H1 (cell line): ENCODE results near the gene CHRNG. TPM values are rescaled to one million over a fixed set of nuclear protein-coding genes. Genes with fewer than 3 reads are reported as not detected.

ENCODE experiments used
- CTCF ChIA-PET: fragments of 300-600 bp; sonication (Branson Sonifier 250); formaldehyde crosslinking; loops from one replicate; lab custom pipeline; 2021; ENCODE audit not compliant: partially characterized antibody; lab: Charles Lee
- POLR2A ChIA-PET: fragments of 300-600 bp; sonication (Branson Sonifier 250); formaldehyde crosslinking; loops from one replicate; lab custom pipeline; 2021; ENCODE audit warnings: inconsistent platforms; ENCODE audit not compliant: partially characterized antibody; lab: Charles Lee
- DNase-seq, 2 experiments: peaks; one replicate each; pipeline versions ENCODE4 v3.0.0 to v3.0.0-alpha.2; 2010 to 2022; ENCODE audit warnings: low spot score in 2 of 2, low read depth in 1 of 2, mixed read lengths in 1 of 2
- FAIRE-seq: peaks from 2 replicates; lab custom pipeline; 2011; peaks lifted over from hg19 to GRCh38; lab: Jason Lieb, UNC
- H2AFZ ChIP-seq: 2 replicates; pipeline ENCODE4 v1.8.1; 2012; ENCODE audit warnings: low read length, inconsistent platforms
- H2AK5ac ChIP-seq: 2 replicates; pipeline ENCODE4 v1.6.1; 2013; ENCODE audit warnings: low read depth, low read length
- H2BK120ac ChIP-seq: replicated peaks from 2 replicates; pipeline ENCODE3; 2013; ENCODE audit warnings: low read depth, low read length, inconsistent platforms
- H2BK12ac ChIP-seq: 2 replicates; pipeline ENCODE4 v1.6.1; 2013; ENCODE audit warnings: low read depth, low read length
- H2BK15ac ChIP-seq: 2 replicates; pipeline ENCODE4 v1.6.1; 2013; ENCODE audit warnings: low read length
- H2BK20ac ChIP-seq: 2 replicates; pipeline ENCODE4 v1.6.1; 2013; ENCODE audit warnings: low read length
- H2BK5ac ChIP-seq: 2 replicates; pipeline ENCODE4 v1.6.1; 2013; ENCODE audit warnings: low read depth, low read length
- H3K14ac ChIP-seq: 2 replicates; pipeline ENCODE4 v1.6.1; 2013; ENCODE audit warnings: inconsistent platforms; ENCODE audit not compliant: insufficient read length
- H3K18ac ChIP-seq: 2 replicates; pipeline ENCODE4 v1.6.1; 2013; ENCODE audit warnings: low read length; ENCODE audit errors: extremely low read depth
- H3K23ac ChIP-seq: 2 replicates; pipeline ENCODE4 v1.6.1; 2013; ENCODE audit warnings: inconsistent platforms; ENCODE audit not compliant: insufficient read length
- H3K23me2 ChIP-seq: 2 replicates; pipeline ENCODE4 v1.6.1; 2013; ENCODE audit warnings: low read depth, low read length
- H3K27ac ChIP-seq: 2 replicates; pipeline ENCODE4 v1.6.1; 2011; ENCODE audit warnings: low read depth, low read length, inconsistent platforms
- H3K27me3 ChIP-seq, 4 experiments: replicated peaks in 1 of 4; 1 replicate in 1 of 4; 2 replicates in 3 of 4; pipeline versions ENCODE4 v1.6.1 to v1.8.1; 2011 to 2013; ENCODE audit warnings: low read length in 3 of 4, mild to moderate bottlenecking in 3 of 4, inconsistent platforms in 2 of 4, mixed read lengths in 2 of 4, moderate library complexity in 1 of 4; ENCODE audit not compliant: control insufficient read depth in 3 of 4, insufficient read depth in 3 of 4; ENCODE audit errors: extremely low read depth in 1 of 4
- H3K36me3 ChIP-seq, 4 experiments: 2 replicates each; pipeline versions ENCODE4 v1.6.1 to v1.8.1; 2011 to 2013; ENCODE audit warnings: mild to moderate bottlenecking in 4 of 4, low read length in 3 of 4, moderate library complexity in 2 of 4, control low read depth in 1 of 4, inconsistent platforms in 1 of 4; ENCODE audit not compliant: insufficient read depth in 4 of 4, control insufficient read depth in 2 of 4
- H3K4ac ChIP-seq: replicated peaks from 2 replicates; pipeline ENCODE3; 2013; ENCODE audit warnings: low read length, low read depth, mixed read lengths, inconsistent platforms; ENCODE audit not compliant: insufficient read length
- H3K4me1 ChIP-seq, 4 experiments: replicated peaks in 1 of 4; 1 replicate in 1 of 4; 2 replicates in 3 of 4; pipeline versions ENCODE4 v1.6.1 to v1.8.1; 2011 to 2013; ENCODE audit warnings: low read length in 3 of 4, inconsistent platforms in 2 of 4, mixed read lengths in 1 of 4; ENCODE audit not compliant: insufficient read depth in 4 of 4, control insufficient read depth in 3 of 4
- H3K4me2 ChIP-seq, 2 experiments: 2 replicates each; pipeline versions ENCODE4 v1.6.1 to v1.8.1; 2011 to 2013; ENCODE audit warnings: low read depth in 2 of 2, low read length in 2 of 2, control low read depth in 1 of 2, inconsistent platforms in 1 of 2, mild to moderate bottlenecking in 1 of 2; ENCODE audit not compliant: insufficient read depth in 1 of 2
- H3K4me3 ChIP-seq, 4 experiments: fragments of 200-600, 300-600 bp in 1 of 4; sonication (generic), shearing (Covaris generic), sonication (Bioruptor Twin) in 1 of 4; 2 replicates each; pipeline versions ENCODE4 v1.5.1 to v1.8.1; 2011 to 2016; ENCODE audit warnings: low read length in 4 of 4, low read depth in 3 of 4, control low read depth in 2 of 4, inconsistent platforms in 2 of 4, mild to moderate bottlenecking in 2 of 4, mixed read lengths in 1 of 4, moderate library complexity in 1 of 4; ENCODE audit not compliant: insufficient read depth in 2 of 4; ENCODE audit errors: extremely low read depth in 1 of 4
- H3K56ac ChIP-seq: replicated peaks from 2 replicates; pipeline ENCODE3; 2013; ENCODE audit warnings: low read depth, mild to moderate bottlenecking, mixed read lengths, low read length, inconsistent platforms; ENCODE audit not compliant: insufficient read length
- H3K79me1 ChIP-seq: 2 replicates; pipeline ENCODE4 v1.6.1; 2013; ENCODE audit warnings: low read depth, low read length, control low read depth
- H3K79me2 ChIP-seq, 2 experiments: 2 replicates each; pipeline versions ENCODE4 v1.6.1 to v1.8.1; 2012 to 2013; ENCODE audit warnings: low read length in 2 of 2, mild to moderate bottlenecking in 2 of 2, inconsistent platforms in 1 of 2; ENCODE audit not compliant: insufficient read depth in 2 of 2, control insufficient read depth in 1 of 2
- H3K9ac ChIP-seq, 4 experiments: replicated peaks in 1 of 4; 1 replicate in 1 of 4; 2 replicates in 3 of 4; pipeline versions ENCODE4 v1.6.1 to v1.8.1; 2011 to 2013; ENCODE audit warnings: low read depth in 3 of 4, low read length in 3 of 4, control low read depth in 2 of 4, mild to moderate bottlenecking in 2 of 4, moderate library complexity in 2 of 4, inconsistent platforms in 1 of 4; ENCODE audit errors: extremely low read depth in 1 of 4
- H3K9me3 ChIP-seq, 2 experiments: 2 replicates each; pipeline versions ENCODE4 v1.6.1 to v1.8.1; 2012 to 2013; ENCODE audit warnings: mild to moderate bottlenecking in 2 of 2, moderate library complexity in 2 of 2, control low read depth in 1 of 2, inconsistent platforms in 1 of 2, low read depth in 1 of 2, low read length in 1 of 2, mixed read lengths in 1 of 2; ENCODE audit not compliant: insufficient read depth in 2 of 2
- H4K20me1 ChIP-seq, 2 experiments: replicated peaks in 1 of 2; 2 replicates each; pipeline versions ENCODE3 to v1.8.1; 2011 to 2013; ENCODE audit warnings: inconsistent platforms in 2 of 2, low read length in 2 of 2, mild to moderate bottlenecking in 1 of 2; ENCODE audit not compliant: insufficient read depth in 2 of 2, control insufficient read depth in 1 of 2
- H4K5ac ChIP-seq: 2 replicates; pipeline ENCODE4 v1.6.1; 2013; ENCODE audit warnings: low read length, low read depth, mixed read lengths, inconsistent platforms; ENCODE audit not compliant: insufficient read length
- H4K8ac ChIP-seq: 2 replicates; pipeline ENCODE4 v1.8.0; 2013; ENCODE audit warnings: mild to moderate bottlenecking, moderate library complexity, low read length, inconsistent platforms; ENCODE audit not compliant: insufficient read depth; ENCODE audit errors: extremely low read depth
- H4K91ac ChIP-seq: replicated peaks from 2 replicates; pipeline ENCODE3; 2013; ENCODE audit warnings: low read length, mixed read lengths, inconsistent platforms; ENCODE audit not compliant: insufficient read length
- FOSL1 ChIP-seq: IDR thresholded peaks from 2 replicates; pipeline ENCODE4 v1.6.1; 2011; ENCODE audit warnings: mild to moderate bottlenecking, low read depth, low read length, moderate library complexity; ENCODE audit not compliant: insufficient read depth
- GTF2F1 ChIP-seq: IDR thresholded peaks from 2 replicates; pipeline ENCODE4 v1.6.1; 2012; ENCODE audit warnings: low read depth, low read length, improper control_type of control experiment, borderline replicate concordance
- KDM4A ChIP-seq: IDR thresholded peaks from one replicate; pipeline ENCODE4 v1.7.1; 2012; ENCODE audit warnings: low read depth, mild to moderate bottlenecking, moderate library complexity, low read length, inconsistent platforms; ENCODE audit not compliant: severe bottlenecking
- MAFK ChIP-seq: IDR thresholded peaks from 2 replicates; pipeline ENCODE4 v1.6.1; 2012; ENCODE audit warnings: low read depth, mild to moderate bottlenecking, improper control_type of control experiment, low read length
- NANOG ChIP-seq: IDR thresholded peaks from 2 replicates; pipeline ENCODE4 v1.6.1; 2011; ENCODE audit warnings: low read length, low read depth, mild to moderate bottlenecking, inconsistent platforms; ENCODE audit not compliant: insufficient read depth, poor library complexity, severe bottlenecking
- RAD21 ChIP-seq, 2 experiments: IDR thresholded peaks in 1 of 2; conservative IDR thresholded peaks in 1 of 2; 2 replicates each; pipeline ENCODE4 v1.6.1; 2011; ENCODE audit warnings: low read depth in 2 of 2, low read length in 2 of 2, improper control_type of control experiment in 1 of 2, inconsistent platforms in 1 of 2, mild to moderate bottlenecking in 1 of 2, moderate library complexity in 1 of 2
- RBBP5 ChIP-seq: IDR thresholded peaks from 2 replicates; pipeline ENCODE4 v1.7.1; 2012; ENCODE audit warnings: low read depth, mild to moderate bottlenecking, inconsistent platforms, low read length, moderate library complexity, borderline replicate concordance
- SP4 ChIP-seq: IDR thresholded peaks from 2 replicates; pipeline ENCODE4 v1.6.1; 2012; ENCODE audit warnings: low read length, inconsistent platforms
- TAF1 ChIP-seq: IDR thresholded peaks from 2 replicates; pipeline ENCODE4 v1.6.1; 2011; ENCODE audit warnings: mild to moderate bottlenecking, low read depth, low read length
- YY1 ChIP-seq: IDR thresholded peaks from 2 replicates; pipeline ENCODE4 v1.6.1; 2011; ENCODE audit warnings: low read depth, mild to moderate bottlenecking, low read length
- WGBS, 2 experiments: shearing (Covaris generic) in 1 of 2; methylation state at CpG; one replicate each; pipeline versions ENCODE4 v1.1.6 to v1.1.7; 2013 to 2015; ENCODE audit warnings: low lambda C conversion rate in 2 of 2, mixed read lengths in 2 of 2, inconsistent platforms in 1 of 2, low coverage in 1 of 2, missing lambda C conversion rate in 1 of 2; ENCODE audit not compliant: insufficient replicate concordance in 2 of 2, insufficient coverage in 1 of 2, insufficient read length in 1 of 2; ENCODE audit errors: extremely low coverage in 1 of 2, missing lambda C conversion rate in 1 of 2; 5-methylcytosine and 5-hydroxymethylcytosine counted together
- polyA plus RNA-seq, 7 experiments: library from polyadenylated mRNA; depleted of rRNA in 3 of 7; stranded (reverse) in 5 of 7; unstranded in 2 of 7; fragments of >200 nt in 5 of 7; fragments of 200-250 nt in 2 of 7; gene quantifications; 1 replicate in 5 of 7; 2 replicates in 1 of 7; 4 replicates in 1 of 7; pipeline versions ENCODE4 v1.2.1 to v1.2.3, GENCODE V29; 2011 to 2013; ENCODE audit warnings: missing spikeins in 2 of 7, mixed read lengths in 2 of 7
- total RNA-seq: library from RNA; stranded (reverse); fragmentation: NEBNext Ultra II Directional; extraction: Animal tissue kit (Norgen Biotek cat#: 25700); gene quantifications from 2 replicates; pipeline ENCODE4 v1.2.1, GENCODE V29; 2021
- TF ChIP-seq, protein P1 (sequence below): IDR thresholded peaks from 2 replicates; pipeline ENCODE4 v1.6.1; 2012; ENCODE audit warnings: low read length, inconsistent platforms

CHRNG gene
- total and polyA plus RNA-seq, 2 of the 8 experiments (the other 6 are each of a cell fraction or from before 2014, with no cell fraction given), result 0.05 TPM; not detected in 1

DNA sequence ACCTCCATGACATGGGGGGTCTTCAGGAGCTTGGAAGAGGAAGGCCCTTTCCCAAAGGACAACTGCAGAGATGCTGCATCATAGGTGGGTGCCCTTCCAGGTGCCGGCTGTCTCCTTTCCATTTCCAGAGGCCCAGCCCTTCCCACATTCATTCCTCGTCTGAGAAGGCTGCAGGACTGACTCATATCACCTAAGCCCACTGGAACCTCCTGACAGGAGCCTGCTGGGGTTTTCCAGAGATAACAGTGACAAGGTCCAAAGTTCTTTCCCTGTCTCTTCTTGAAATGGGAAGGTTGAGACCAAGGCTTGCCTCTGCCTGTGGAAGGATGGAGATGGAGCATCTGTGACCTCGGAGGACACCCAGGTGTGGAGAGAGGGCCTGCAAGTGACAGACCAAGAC, 22.9 kb upstream of the CHRNG start:
- Histone ChIP-seq H3K79me1 (no peaks in the 10 kb centered on the region), H3K4me2 (no peak overlapping the region), H3K23ac (no peak overlapping the region), H3K27ac (no peak overlapping the region), H2BK120ac (no peak overlapping the region), H3K4me3 (no peak overlapping the region), H3K27me3 (peaks cover 0 to 11% (median 8%) of the 10 kb centered on the region in 4 experiments; a peak in 6 of 7 replicates), H4K20me1 (no peaks in the 10 kb centered on the region), H2BK12ac (no peak overlapping the region), H3K18ac (no peak overlapping the region), H4K91ac (no peak overlapping the region), H4K5ac (no peak overlapping the region), H3K23me2 (peaks cover 2% of the 10 kb centered on the region; the same call in 1 of the 2 replicates), H3K56ac (no peak overlapping the region), H4K8ac (no peak overlapping the region), H2AFZ (no peak overlapping the region), H3K36me3 (no peaks in the 10 kb centered on the region), H3K9me3 (no peaks in the 10 kb centered on the region), H3K4ac (no peak overlapping the region), H2BK5ac (no peak overlapping the region), H3K9ac (no peak overlapping the region), H2BK20ac (no peak overlapping the region), H2AK5ac (no peak overlapping the region), H3K79me2 (no peaks in the 10 kb centered on the region), H2BK15ac (peak overlapping the region; percentile 61; the same call in 1 of the 2 replicates), H3K4me1 (peaks cover 0 to 4% (median 3%) of the 10 kb centered on the region in 4 experiments; a peak in 5 of 7 replicates), H3K14ac (no peak overlapping the region)
- POLR2A ChIA-PET, result interaction anchor here (0.7 kb wide), 1 partner anchor 44 kb away, joined by 3 read pairs; no protein-coding TSS in a partner anchor
- DNase-seq (no peak), FAIRE-seq (no peak)
- WGBS, 2 experiments, result 77% methylated on average over 3 of the region's 3 CpGs; no CpG with 5 or more reads in 1 of the 2 experiments
- CTCF ChIA-PET, result interaction anchor here (1.4 to 10.6 kb wide), 4 partner anchors 8 to 79 kb away, joined by 3 to 176 read pairs (median 5); no protein-coding TSS in a partner anchor
- no peak for TF ChIP-seq GTF2F1
- no peak for TF ChIP-seq RAD21 (IDR thresholded peaks at IDR 0.05 in 1 of 2, conservative IDR thresholded peaks at IDR 0.05 in 1 of 2; ENCODE audit: low read depth in 2 of 2, low read length in 2 of 2)
- TF ChIP-seq RBBP5, result no peak
- no peak for TF ChIP-seq SP4
- no peak for TF ChIP-seq FOSL1
- no peak for TF ChIP-seq YY1
- TF ChIP-seq NANOG, result no peak
- TF ChIP-seq TAF1, result no peak
- TF ChIP-seq KDM4A, result no peak
- no peak for TF ChIP-seq MAFK
- TF ChIP-seq, protein P1, sequence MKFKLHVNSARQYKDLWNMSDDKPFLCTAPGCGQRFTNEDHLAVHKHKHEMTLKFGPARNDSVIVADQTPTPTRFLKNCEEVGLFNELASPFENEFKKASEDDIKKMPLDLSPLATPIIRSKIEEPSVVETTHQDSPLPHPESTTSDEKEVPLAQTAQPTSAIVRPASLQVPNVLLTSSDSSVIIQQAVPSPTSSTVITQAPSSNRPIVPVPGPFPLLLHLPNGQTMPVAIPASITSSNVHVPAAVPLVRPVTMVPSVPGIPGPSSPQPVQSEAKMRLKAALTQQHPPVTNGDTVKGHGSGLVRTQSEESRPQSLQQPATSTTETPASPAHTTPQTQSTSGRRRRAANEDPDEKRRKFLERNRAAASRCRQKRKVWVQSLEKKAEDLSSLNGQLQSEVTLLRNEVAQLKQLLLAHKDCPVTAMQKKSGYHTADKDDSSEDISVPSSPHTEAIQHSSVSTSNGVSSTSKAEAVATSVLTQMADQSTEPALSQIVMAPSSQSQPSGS, result no peak
